Neuronal stem cell (in vitro differentiated cells): ENCODE measurements around the gene ACTN4.

Experiments
- DNase-seq: peaks from one replicate; pipeline ENCODE4 v3.0.0-alpha.2; 2013; ENCODE audit warnings: low spot score
- H2AFZ ChIP-seq: one replicate; pipeline ENCODE4 v1.6.1; 2013; ENCODE audit warnings: mild to moderate bottlenecking, low read length, inconsistent platforms
- H2AK5ac ChIP-seq: 2 replicates; pipeline ENCODE4 v1.6.1; 2013; ENCODE audit warnings: low read depth, mild to moderate bottlenecking, inconsistent platforms, low read length, moderate library complexity, mixed read lengths
- H2BK120ac ChIP-seq: 2 replicates; pipeline ENCODE4 v1.6.1; 2013; ENCODE audit warnings: low read depth, mild to moderate bottlenecking, inconsistent platforms, low read length, moderate library complexity, mixed read lengths
- H2BK12ac ChIP-seq: one replicate; pipeline ENCODE4 v1.6.1; 2013; ENCODE audit warnings: low read length, inconsistent platforms
- H2BK15ac ChIP-seq: 2 replicates; pipeline ENCODE4 v1.6.1; 2013; ENCODE audit warnings: mild to moderate bottlenecking, low read length, inconsistent platforms, mixed read lengths
- H2BK5ac ChIP-seq: one replicate; pipeline ENCODE4 v1.6.1; 2013; ENCODE audit warnings: inconsistent platforms, mild to moderate bottlenecking, low read length, moderate library complexity
- H3K14ac ChIP-seq: one replicate; pipeline ENCODE4 v1.6.1; 2013; ENCODE audit warnings: low read length, inconsistent platforms
- H3K18ac ChIP-seq: 2 replicates; pipeline ENCODE4 v1.6.1; 2013; ENCODE audit warnings: low read length, inconsistent platforms
- H3K23ac ChIP-seq: 2 replicates; pipeline ENCODE4 v1.6.1; 2013; ENCODE audit warnings: low read depth, mild to moderate bottlenecking, mixed read lengths, low read length, inconsistent platforms; ENCODE audit not compliant: poor library complexity
- H3K27ac ChIP-seq: replicated peaks from 3 replicates; pipeline ENCODE4 v1.5.1; 2013; ENCODE audit warnings: low read length, inconsistent platforms
- H3K27me3 ChIP-seq, 3 experiments: 2 replicates each; pipeline ENCODE4 v1.6.1; 2013; ENCODE audit warnings: low read length in 3 of 3, mild to moderate bottlenecking in 2 of 3, inconsistent platforms in 1 of 3, low read depth in 1 of 3, mixed read lengths in 1 of 3, moderate library complexity in 1 of 3; ENCODE audit not compliant: control insufficient read depth in 3 of 3, insufficient read depth in 3 of 3
- H3K36me3 ChIP-seq, 2 donors: replicated peaks in 1 of 2; 2 replicates each; pipeline ENCODE4 v1.6.1; 2013; ENCODE audit warnings: low read length in 2 of 2; ENCODE audit not compliant: control insufficient read depth in 2 of 2, insufficient read depth in 2 of 2
- H3K4ac ChIP-seq: 2 replicates; pipeline ENCODE4 v1.6.1; 2013; ENCODE audit warnings: inconsistent platforms, mild to moderate bottlenecking, low read length, moderate library complexity
- H3K4me1 ChIP-seq, 2 donors: 1 replicate in 1 of 2; 2 replicates in 1 of 2; pipeline ENCODE4 v1.6.1; 2013; ENCODE audit warnings: low read length in 2 of 2, low read depth in 1 of 2; ENCODE audit not compliant: control insufficient read depth in 2 of 2, insufficient read depth in 1 of 2
- H3K4me2 ChIP-seq: one replicate; pipeline ENCODE4 v1.6.1; 2013; ENCODE audit warnings: mild to moderate bottlenecking, low read length, inconsistent platforms; ENCODE audit not compliant: insufficient read depth, poor library complexity, severe bottlenecking
- H3K4me3 ChIP-seq, 2 donors: 2 replicates each; pipeline ENCODE4 v1.5.1; 2013; ENCODE audit warnings: low read length in 2 of 2, mild to moderate bottlenecking in 2 of 2, inconsistent platforms in 1 of 2, moderate library complexity in 1 of 2
- H3K79me1 ChIP-seq: one replicate; pipeline ENCODE4 v1.6.1; 2013; ENCODE audit warnings: low read depth, mild to moderate bottlenecking, inconsistent platforms, low read length, moderate library complexity
- H3K9ac ChIP-seq: one replicate; pipeline ENCODE4 v1.6.1; 2013; ENCODE audit warnings: mild to moderate bottlenecking, low read depth, low read length, inconsistent platforms; ENCODE audit not compliant: poor library complexity
- H3K9me3 ChIP-seq, 2 donors: replicated peaks in 1 of 2; 2 replicates each; pipeline versions ENCODE3 to v1.6.1; 2013; ENCODE audit warnings: low read length in 2 of 2, mild to moderate bottlenecking in 2 of 2, inconsistent platforms in 1 of 2, low read depth in 1 of 2, mixed read lengths in 1 of 2, moderate library complexity in 1 of 2; ENCODE audit not compliant: control insufficient read depth in 2 of 2, insufficient read depth in 1 of 2
- H4K8ac ChIP-seq: one replicate; pipeline ENCODE4 v1.6.1; 2013; ENCODE audit warnings: low read depth, mild to moderate bottlenecking, inconsistent platforms, low read length, moderate library complexity
- H4K91ac ChIP-seq: one replicate; pipeline ENCODE4 v1.6.1; 2013; ENCODE audit warnings: low read length, low read depth, mild to moderate bottlenecking, inconsistent platforms; ENCODE audit not compliant: poor library complexity
- WGBS, 2 donors: extraction: QIAGEN DNeasy Blood & Tissue Kit; methylation state at CpG; one replicate each; pipeline ENCODE4 v1.1.7; 2013; ENCODE audit warnings: missing lambda C conversion rate in 2 of 2, mixed read lengths in 1 of 2; ENCODE audit not compliant: insufficient read length in 2 of 2, insufficient replicate concordance in 1 of 2; ENCODE audit errors: extremely low coverage in 2 of 2; 5-methylcytosine and 5-hydroxymethylcytosine counted together

Gene ACTN4

GRCh38 chr19:38735257-38735686 is 87.8 kb downstream of the ACTN4 start:
- Histone ChIP-seq H4K91ac (no peak overlapping the region), H4K8ac (no peak overlapping the region), H2BK5ac (no peak overlapping the region), H3K18ac (peak overlapping the region; percentile 93), H3K9me3 (no peaks in the 10 kb centered on the region), H2AFZ (peak overlapping the region; percentile 8), H3K4me2 (peak overlapping the region; percentile 45), H3K4me1 (peaks cover 0 to 8% of the 10 kb centered on the region in 2 donors), H2BK15ac (no peak overlapping the region), H2AK5ac (peak overlapping the region; percentile 70), H3K27ac (no peak overlapping the region), H3K9ac (no peak overlapping the region), H3K79me1 (no peaks in the 10 kb centered on the region), H3K36me3 (peaks cover 17 to 19% of the 10 kb centered on the region in 2 donors), H3K23ac (no peak overlapping the region), H3K4me3 (peak overlapping the region in 1 of 2 donors; percentile 73), H3K14ac (peak overlapping the region; percentile 38), H2BK120ac (no peak overlapping the region), H3K4ac (no peak overlapping the region), H3K27me3 (peaks cover 0 to 18% (median 8%) of the 10 kb centered on the region in 3 experiments), H2BK12ac (no peak overlapping the region)
- no CpG with 5 or more reads among the region's 18 CpGs for WGBS, 2 donors
- no peak for DNase-seq

GRCh38 chr19:38736036-38736412 is 88.6 kb downstream of the ACTN4 start:
- Histone ChIP-seq H2BK5ac (no peak overlapping the region), H4K91ac (no peak overlapping the region), H3K9ac (peak overlapping the region; percentile 90), H3K27ac (no peak overlapping the region), H4K8ac (peak overlapping the region; percentile 65), H3K23ac (peak overlapping the region; percentile 98), H3K4ac (no peak overlapping the region), H3K27me3 (peaks cover 0 to 18% (median 8%) of the 10 kb centered on the region in 3 experiments), H3K14ac (peak overlapping the region; percentile 38), H3K4me2 (peak overlapping the region; percentile 80), H2BK120ac (no peak overlapping the region), H3K79me1 (no peaks in the 10 kb centered on the region), H3K36me3 (peaks cover 10 to 11% of the 10 kb centered on the region in 2 donors), H2BK15ac (peak overlapping the region; percentile 81), H3K4me1 (peaks cover 0 to 8% of the 10 kb centered on the region in 2 donors), H3K9me3 (no peaks in the 10 kb centered on the region), H3K18ac (peak overlapping the region; percentile 94), H3K4me3 (peak overlapping the region in 1 of 2 donors; percentile 79), H2BK12ac (peak overlapping the region; percentile 41), H2AK5ac (peak overlapping the region; percentile 90), H2AFZ (peak overlapping the region; percentile 84)
- WGBS, 2 donors, result no CpG with 5 or more reads among the region's 42 CpGs
- DNase-seq, result no peak

- no peaks in the 10 kb centered on the region for H3K79me1 ChIP-seq
- H2AFZ ChIP-seq, result peak overlapping the region; percentile 84
- H3K9me3 ChIP-seq, result no peaks in the 10 kb centered on the region
- no peak overlapping the region for H2BK12ac ChIP-seq
- peak overlapping the region; percentile 55 for H3K23ac ChIP-seq
- peak overlapping the region; percentile 81 for H2AK5ac ChIP-seq
- no peak overlapping the region for H4K91ac ChIP-seq
- H3K9ac ChIP-seq, result no peak overlapping the region
- peaks cover 0 to 8% of the 10 kb centered on the region in 2 donors for H3K4me1 ChIP-seq
- H3K4me3 ChIP-seq, result peak overlapping the region in 1 of 2 donors; percentile 69
- DNase-seq, result no peak
- H3K4ac ChIP-seq, result peak overlapping the region; percentile 66
- no peak overlapping the region for H3K27ac ChIP-seq
- peaks cover 0 to 18% (median 8%) of the 10 kb centered on the region in 3 experiments for H3K27me3 ChIP-seq
- H3K36me3 ChIP-seq, result peaks cover 4 to 5% of the 10 kb centered on the region in 2 donors
- H3K14ac ChIP-seq, result no peak overlapping the region
- H2BK15ac ChIP-seq, result peak overlapping the region; percentile 99
- no CpG with 5 or more reads among the region's 36 CpGs for WGBS, 2 donors
- H3K4me2 ChIP-seq, result peak overlapping the region; percentile 80
- H2BK120ac ChIP-seq, result peak overlapping the region; percentile 98
- no peak overlapping the region for H2BK5ac ChIP-seq
- peak overlapping the region; percentile 94 for H3K18ac ChIP-seq
- H4K8ac ChIP-seq, result no peak overlapping the region
Measured at GRCh38 chr19:38736413-38737280, 89.2 kb downstream of the ACTN4 start.

GRCh38 chr19:38737281-38737865 is 89.9 kb downstream of the ACTN4 start:
- H2BK15ac ChIP-seq, result peak overlapping the region; percentile 99
- peak overlapping the region; percentile 85 for H3K18ac ChIP-seq
- peak overlapping the region; percentile 37 for H3K4ac ChIP-seq
- H2BK12ac ChIP-seq, result peak overlapping the region; percentile 84
- H4K91ac ChIP-seq, result no peak overlapping the region
- no peak overlapping the region for H3K14ac ChIP-seq
- DNase-seq, result no peak
- H3K9me3 ChIP-seq, result no peaks in the 10 kb centered on the region
- peak overlapping the region; percentile 11 for H3K4me2 ChIP-seq
- peaks cover 0 to 18% (median 8%) of the 10 kb centered on the region in 3 experiments for H3K27me3 ChIP-seq
- H2AFZ ChIP-seq, result no peak overlapping the region
- peak overlapping the region; percentile 98 for H2BK120ac ChIP-seq
- no CpG with 5 or more reads among the region's 22 CpGs for WGBS, 2 donors
- H2AK5ac ChIP-seq, result peak overlapping the region; percentile 81
- H3K4me3 ChIP-seq, result no peak overlapping the region
- peak overlapping the region; percentile 44 for H3K9ac ChIP-seq
- no peak overlapping the region for H2BK5ac ChIP-seq
- no peaks in the 10 kb centered on the region for H3K79me1 ChIP-seq
- no peak overlapping the region for H3K23ac ChIP-seq
- peaks cover 0 to 8% of the 10 kb centered on the region in 2 donors for H3K4me1 ChIP-seq
- H3K27ac ChIP-seq, result no peak overlapping the region
- H3K36me3 ChIP-seq, result no peaks in the 10 kb centered on the region
- H4K8ac ChIP-seq, result no peak overlapping the region
